Mucosa of stomach (tissue), 1 donor: Measurements from ENCODE around the gene IL34.

Experiments
- H3K27me3 ChIP-seq: one replicate; pipeline ENCODE4 v1.7.0; 2013; ENCODE audit warnings: mild to moderate bottlenecking, low read length; ENCODE audit not compliant: control insufficient read depth, insufficient read depth
- H3K36me3 ChIP-seq: one replicate; pipeline ENCODE4 v1.7.0; 2013; ENCODE audit warnings: low read length; ENCODE audit not compliant: control insufficient read depth, insufficient read depth
- H3K4me1 ChIP-seq: one replicate; pipeline ENCODE4 v1.7.0; 2013; ENCODE audit warnings: mild to moderate bottlenecking, low read length; ENCODE audit not compliant: control insufficient read depth, insufficient read depth
- H3K4me3 ChIP-seq: one replicate; pipeline ENCODE4 v1.7.0; 2013; ENCODE audit warnings: low read length
- H3K9ac ChIP-seq: one replicate; pipeline ENCODE4 v1.7.0; 2013; ENCODE audit warnings: mild to moderate bottlenecking, low read length, moderate library complexity
- H3K9me3 ChIP-seq: one replicate; pipeline ENCODE4 v1.7.0; 2013; ENCODE audit warnings: mild to moderate bottlenecking, low read length, moderate library complexity; ENCODE audit not compliant: control insufficient read depth
- donor health status: Pancreatic carcinoma.

IL34 gene

DNA sequence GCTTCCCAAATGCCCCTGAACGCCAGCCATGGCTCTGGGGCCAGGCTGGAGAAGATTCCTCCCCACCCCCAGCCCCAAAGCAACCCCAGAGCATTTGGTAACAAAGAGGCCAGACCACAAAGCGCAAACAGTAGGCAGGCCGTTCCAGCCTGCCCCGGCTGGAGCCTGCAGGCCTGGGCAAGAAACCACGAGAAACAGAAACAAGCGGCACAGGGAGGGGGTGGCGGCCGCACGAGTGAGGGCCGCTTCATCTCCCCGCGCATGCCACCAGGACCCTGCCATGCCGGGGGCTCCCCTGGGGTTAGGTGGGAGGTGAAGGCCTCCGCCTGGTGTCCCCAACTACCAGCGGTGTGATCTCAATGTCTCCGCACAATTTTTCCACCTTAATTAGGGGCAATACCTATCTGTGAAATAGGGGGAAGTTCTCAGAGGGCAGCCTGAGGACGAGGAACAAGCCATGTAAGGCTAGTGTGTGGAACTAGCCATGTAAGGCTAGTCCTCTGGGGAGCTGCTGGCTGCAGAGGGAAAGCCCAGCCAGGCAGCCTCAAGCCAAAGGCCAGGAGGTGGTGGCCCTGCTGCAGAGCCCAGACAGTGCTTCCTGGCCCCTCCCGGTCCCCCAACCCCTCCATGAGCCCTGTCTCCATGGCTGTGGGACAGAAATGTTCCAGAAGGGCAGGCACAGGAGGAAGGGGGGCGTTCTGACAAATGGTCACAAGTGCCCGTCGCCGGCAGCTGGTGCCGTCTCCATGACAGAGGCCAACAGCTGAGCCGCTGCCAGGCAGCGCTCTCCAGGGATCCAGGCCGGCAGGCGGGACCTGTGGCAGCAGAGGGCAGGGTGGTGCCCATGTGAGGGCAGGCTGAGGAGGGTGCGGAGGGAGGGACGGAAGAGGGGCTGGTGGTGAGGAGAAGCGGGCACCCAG, 54.0 kb downstream of the IL34 start:
- no peaks in the 10 kb centered on the region for H3K27me3 ChIP-seq
- H3K9me3 ChIP-seq, result no peaks in the 10 kb centered on the region
- H3K36me3 ChIP-seq, result no peaks in the 10 kb centered on the region
- no peak overlapping the region for H3K4me3 ChIP-seq
- H3K9ac ChIP-seq, result no peak overlapping the region
- peaks cover 53% of the 10 kb centered on the region for H3K4me1 ChIP-seq

DNA sequence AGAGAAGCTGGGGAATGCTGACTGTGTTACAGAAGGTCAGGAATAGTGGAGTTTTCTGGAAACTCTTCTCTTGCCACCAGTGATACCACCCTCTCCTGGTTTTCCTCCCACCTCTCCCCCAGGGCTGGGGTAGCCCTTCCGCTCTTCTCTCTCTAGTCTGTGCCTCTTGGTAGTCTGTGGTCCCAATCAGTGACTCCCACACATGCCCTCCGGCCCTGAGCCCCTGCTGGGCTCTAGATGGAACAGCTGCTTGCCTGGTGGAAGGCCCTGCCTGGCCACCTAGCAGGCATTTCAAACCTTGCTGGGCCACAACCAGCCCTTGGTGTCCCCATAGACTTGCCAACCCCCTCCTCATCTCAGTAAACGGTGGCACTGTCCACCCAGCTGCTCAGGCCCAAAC, 54.7 kb downstream of the IL34 start:
- Histone ChIP-seq H3K4me3 (no peak overlapping the region), H3K4me1 (peaks cover 46% of the 10 kb centered on the region), H3K9me3 (no peaks in the 10 kb centered on the region), H3K36me3 (no peaks in the 10 kb centered on the region), H3K9ac (no peak overlapping the region), H3K27me3 (no peaks in the 10 kb centered on the region)

DNA sequence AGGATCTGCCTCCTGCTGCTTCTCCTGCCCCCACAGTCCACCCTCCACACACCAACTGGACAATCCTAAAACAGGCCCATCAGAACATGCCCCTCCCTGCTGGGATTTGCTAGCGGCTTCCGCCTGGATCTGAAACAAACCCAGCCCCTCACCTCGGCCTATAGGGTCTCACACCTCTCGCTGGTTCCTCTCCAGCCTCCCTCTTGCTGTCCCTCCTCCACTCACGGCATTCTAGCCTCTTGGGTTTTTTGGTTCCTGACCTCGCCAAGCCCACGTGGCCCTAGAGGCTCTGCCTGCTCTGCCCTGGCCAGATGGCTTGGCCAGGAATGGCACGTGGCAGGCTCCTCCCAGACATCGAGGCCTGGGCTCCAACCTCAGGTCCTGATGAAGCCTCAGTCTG, 55.2 kb downstream of the IL34 start:
- Histone ChIP-seq H3K4me3 (no peak overlapping the region), H3K9ac (no peak overlapping the region), H3K36me3 (no peaks in the 10 kb centered on the region), H3K27me3 (no peaks in the 10 kb centered on the region), H3K4me1 (peaks cover 40% of the 10 kb centered on the region), H3K9me3 (no peaks in the 10 kb centered on the region)

DNA sequence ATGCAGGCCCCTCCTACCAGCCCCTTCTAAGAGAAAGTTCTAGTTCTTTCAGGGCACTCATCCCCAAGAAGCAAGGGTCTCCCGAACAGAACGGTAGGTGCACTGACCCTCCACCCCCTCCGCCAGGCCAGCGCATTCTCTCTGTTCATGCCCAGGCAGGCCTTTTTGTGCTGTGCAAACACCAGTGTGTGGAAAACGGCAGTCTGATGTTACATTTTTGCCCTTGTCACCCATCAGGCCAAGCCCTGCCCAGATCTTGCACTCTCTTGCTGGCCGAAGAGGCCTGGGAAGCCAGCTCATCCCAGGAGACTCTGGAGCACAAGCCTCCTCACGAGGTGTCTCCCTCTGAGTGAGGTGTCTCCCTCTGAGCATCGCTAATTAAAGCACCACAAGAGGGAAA, 55.6 kb downstream of the IL34 start:
- no peak overlapping the region for H3K9ac ChIP-seq
- H3K27me3 ChIP-seq, result no peaks in the 10 kb centered on the region
- H3K4me1 ChIP-seq, result peaks cover 36% of the 10 kb centered on the region
- no peaks in the 10 kb centered on the region for H3K36me3 ChIP-seq
- H3K9me3 ChIP-seq, result no peaks in the 10 kb centered on the region
- H3K4me3 ChIP-seq, result no peak overlapping the region

DNA sequence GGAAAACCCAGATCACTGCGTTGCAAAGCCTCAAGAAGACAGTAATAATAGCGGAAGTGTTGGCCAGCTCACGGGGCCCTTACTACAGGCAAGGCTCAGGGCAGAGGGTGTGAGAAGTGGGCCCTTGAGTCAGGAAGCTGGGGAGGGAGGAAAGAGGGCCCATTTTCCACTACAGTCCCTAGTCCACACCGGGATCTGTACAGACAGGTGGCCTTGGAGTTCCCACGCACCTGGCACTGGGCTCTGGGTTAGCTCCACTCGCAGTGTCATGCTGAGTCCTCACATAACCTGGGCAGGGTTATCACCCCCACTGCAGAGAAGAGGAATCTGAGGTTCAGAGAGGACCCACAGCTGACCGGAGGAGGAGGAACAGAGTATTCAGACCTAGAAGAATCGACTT, 56.3 kb downstream of the IL34 start:
- no peaks in the 10 kb centered on the region for H3K36me3 ChIP-seq
- H3K4me3 ChIP-seq, result no peak overlapping the region
- peaks cover 30% of the 10 kb centered on the region for H3K4me1 ChIP-seq
- no peaks in the 10 kb centered on the region for H3K9me3 ChIP-seq
- no peaks in the 10 kb centered on the region for H3K27me3 ChIP-seq
- no peak overlapping the region for H3K9ac ChIP-seq

DNA sequence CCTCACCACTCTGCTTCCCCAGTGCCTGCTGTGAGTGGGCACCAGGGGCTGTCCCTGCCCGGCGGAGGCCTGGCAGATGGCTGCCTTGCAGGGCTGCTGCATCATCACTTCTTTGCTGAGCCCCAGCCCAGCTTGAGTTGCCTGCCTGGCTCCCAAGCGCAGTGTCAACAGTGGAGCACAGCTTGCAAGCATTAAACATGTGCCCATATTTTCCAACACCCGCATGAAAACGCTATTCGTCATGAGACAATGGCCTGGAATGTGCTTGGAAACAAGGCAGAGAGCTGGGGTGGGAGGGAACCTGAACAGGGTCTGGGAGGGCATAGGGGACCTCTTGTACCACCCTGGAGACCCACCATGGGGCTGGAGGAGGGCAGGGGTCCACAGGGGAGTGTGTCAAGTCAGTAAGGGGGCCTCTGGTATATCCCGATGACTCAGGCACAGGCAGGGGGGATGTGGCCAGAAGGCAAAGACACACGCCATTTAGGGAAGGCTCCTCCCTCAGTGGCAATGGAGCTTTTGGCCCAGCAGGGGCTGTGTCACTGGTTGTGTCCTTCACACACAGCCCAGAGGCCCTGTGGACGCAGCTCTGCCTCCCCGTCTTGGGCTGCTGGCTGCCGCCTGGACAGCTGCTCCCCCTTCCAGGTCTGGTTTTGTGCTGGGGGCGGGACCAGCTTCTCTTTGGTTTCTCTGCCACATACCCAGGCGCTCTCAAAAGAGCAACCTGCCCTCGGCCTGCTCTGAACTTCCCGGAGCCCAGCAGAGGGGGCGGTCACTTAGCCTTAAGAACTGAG, 56.9 kb downstream of the IL34 start:
- H3K36me3 ChIP-seq, result no peaks in the 10 kb centered on the region
- peaks cover 30% of the 10 kb centered on the region for H3K4me1 ChIP-seq
- no peaks in the 10 kb centered on the region for H3K9me3 ChIP-seq
- peak overlapping the region; percentile 25 for H3K9ac ChIP-seq
- no peak overlapping the region for H3K4me3 ChIP-seq
- no peaks in the 10 kb centered on the region for H3K27me3 ChIP-seq

DNA sequence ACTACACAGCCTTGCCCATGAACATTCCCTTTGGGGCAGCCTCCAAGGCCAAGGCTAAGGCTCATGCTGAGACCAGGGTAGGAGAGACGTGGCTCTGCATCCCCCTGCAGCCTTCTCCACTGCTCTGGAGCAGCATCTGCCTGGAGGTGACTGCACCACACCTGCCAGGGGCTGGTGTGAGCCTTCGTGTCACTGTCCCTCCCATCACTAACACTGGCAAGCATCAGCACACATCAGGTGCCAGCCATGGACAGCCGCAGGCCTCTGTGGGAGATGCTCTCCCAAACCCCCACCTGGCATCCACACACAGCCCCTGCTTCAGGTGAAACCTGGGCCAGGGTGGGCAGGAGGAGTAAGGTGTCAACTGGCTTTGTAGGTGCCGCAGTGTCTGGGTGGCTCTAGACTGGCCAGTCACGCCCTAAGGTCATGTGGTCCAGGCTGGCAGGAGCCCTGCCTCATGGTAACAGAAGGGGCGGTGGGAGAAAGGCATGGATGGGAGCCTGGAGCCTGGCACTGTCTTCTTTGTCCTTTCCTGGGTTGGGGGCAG, 57.5 kb downstream of the IL34 start:
- no peaks in the 10 kb centered on the region for H3K36me3 ChIP-seq
- no peak overlapping the region for H3K4me3 ChIP-seq
- peak overlapping the region; percentile 25 for H3K9ac ChIP-seq
- H3K4me1 ChIP-seq, result peaks cover 30% of the 10 kb centered on the region
- no peaks in the 10 kb centered on the region for H3K9me3 ChIP-seq
- H3K27me3 ChIP-seq, result no peaks in the 10 kb centered on the region

DNA sequence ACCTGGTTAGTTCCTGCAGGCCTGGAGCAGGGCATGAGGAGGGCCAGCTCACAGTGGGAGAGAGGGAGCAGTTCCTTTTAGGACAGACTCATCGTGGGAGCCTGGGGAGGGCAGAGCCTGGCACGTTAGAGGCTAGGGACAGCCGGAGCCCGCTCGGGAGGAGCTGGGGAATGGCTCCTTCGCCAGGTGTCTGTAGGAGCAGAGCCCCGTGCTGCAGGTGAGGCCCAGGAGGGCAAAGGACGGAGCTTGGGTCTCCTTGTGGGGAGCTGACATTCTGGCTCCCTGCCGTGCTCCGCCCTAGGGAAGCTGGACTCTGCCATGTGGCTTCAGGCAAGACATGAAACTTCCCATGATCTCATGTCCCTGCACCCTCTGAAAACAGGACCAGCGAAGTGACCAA, 58.2 kb downstream of the IL34 start:
- H3K9ac ChIP-seq, result no peak overlapping the region
- H3K4me1 ChIP-seq, result peaks cover 30% of the 10 kb centered on the region
- H3K36me3 ChIP-seq, result no peaks in the 10 kb centered on the region
- no peaks in the 10 kb centered on the region for H3K27me3 ChIP-seq
- no peaks in the 10 kb centered on the region for H3K9me3 ChIP-seq
- no peak overlapping the region for H3K4me3 ChIP-seq

DNA sequence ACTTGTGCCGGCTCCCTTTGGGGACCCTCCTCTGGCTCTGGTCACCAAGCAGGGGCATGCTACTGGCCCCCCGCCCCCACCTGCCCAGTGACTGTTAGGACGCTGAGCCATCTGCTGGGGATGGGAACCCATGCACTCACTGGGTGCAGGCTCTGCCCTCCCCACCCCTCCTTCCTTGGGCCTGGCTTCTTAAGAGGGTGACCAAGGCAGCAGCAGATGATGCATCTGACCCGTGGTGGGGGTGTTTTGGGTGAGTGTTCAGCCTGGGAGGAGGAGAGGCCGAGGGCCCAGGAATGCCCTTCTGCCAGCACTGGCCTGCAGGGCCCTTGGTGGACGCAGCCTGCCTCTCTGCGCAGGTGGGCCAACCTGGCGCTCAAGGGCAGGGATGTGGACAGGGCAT, 58.7 kb downstream of the IL34 start:
- Histone ChIP-seq H3K27me3 (no peaks in the 10 kb centered on the region), H3K4me1 (peaks cover 28% of the 10 kb centered on the region), H3K9ac (no peak overlapping the region), H3K36me3 (no peaks in the 10 kb centered on the region), H3K9me3 (no peaks in the 10 kb centered on the region), H3K4me3 (no peak overlapping the region)

DNA sequence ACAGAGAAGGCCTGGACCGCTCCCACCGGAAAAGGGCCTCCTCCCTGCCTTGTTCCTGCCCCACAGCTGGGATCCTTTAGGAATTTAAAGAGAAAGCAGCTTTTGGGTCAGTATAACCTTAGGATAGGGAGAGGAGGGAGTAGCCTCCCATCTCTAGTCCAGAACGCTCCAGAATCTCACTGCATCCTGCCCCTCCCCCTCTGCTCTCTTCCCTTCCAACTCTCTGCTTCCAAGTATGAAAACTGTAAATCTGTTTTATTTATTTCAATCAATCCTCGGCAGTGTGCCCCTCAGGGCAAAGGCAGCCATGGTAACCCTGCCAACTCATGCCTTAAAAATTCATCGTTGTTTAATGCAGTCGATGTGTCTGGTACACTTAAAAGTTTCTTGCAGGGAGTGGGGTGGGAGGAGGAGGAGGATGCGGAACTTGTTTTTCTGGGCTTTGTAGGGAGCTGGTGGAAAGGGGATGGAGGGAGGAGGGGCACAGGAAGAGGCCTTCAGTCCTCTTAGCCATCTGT, 60.6 kb downstream of the IL34 start:
- Histone ChIP-seq H3K9me3 (no peaks in the 10 kb centered on the region), H3K4me3 (no peak overlapping the region), H3K9ac (no peak overlapping the region), H3K27me3 (no peaks in the 10 kb centered on the region), H3K4me1 (peaks cover 25% of the 10 kb centered on the region), H3K36me3 (no peaks in the 10 kb centered on the region)

DNA sequence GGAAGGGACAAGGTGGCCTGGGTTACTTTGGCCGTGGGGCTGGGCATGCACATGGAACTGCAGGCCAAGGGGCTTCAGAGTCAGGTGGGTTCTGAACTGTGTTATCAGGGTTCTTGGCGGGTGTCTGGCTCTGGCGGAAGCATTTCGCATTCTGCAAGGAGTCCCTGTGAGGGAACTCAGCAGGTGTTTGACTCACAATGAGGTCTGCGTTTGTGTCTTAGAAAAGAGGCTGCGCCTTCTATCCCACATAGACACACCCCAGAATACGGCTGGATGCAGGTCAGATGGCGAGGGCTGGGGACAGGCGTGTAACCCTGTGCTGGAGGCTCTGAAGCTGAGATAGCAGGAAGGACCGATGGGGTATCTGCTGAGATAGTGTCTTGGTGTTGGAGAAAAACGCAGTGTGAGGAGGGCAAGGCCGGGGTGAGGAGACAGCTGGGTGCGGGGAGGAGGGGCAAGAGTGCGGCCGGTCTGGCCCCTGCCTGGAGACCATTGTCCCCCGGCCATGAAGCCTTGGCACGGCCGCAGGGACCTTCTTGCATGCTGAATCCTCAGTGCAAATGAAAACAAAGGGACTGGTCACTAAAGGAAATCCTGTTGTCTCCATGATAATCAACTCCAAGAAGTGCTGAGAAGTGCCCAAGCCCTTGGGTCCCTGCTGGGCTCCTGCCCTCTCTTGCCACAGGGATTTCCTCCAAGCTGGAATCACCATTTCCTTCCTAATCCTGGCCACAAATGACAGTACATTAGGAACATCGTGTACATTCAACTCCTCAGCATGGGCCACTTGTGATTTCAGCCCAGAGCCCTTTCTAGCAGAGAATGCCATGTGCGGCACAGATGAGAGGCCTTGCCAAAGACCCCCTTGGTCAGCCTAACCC, 62.2 kb downstream of the IL34 start:
- H3K4me1 ChIP-seq, result peaks cover 13% of the 10 kb centered on the region
- no peaks in the 10 kb centered on the region for H3K36me3 ChIP-seq

More for the DNA sequence above, 62.2 kb downstream of the IL34 start:
- H3K9me3 ChIP-seq, result no peaks in the 10 kb centered on the region
- no peak overlapping the region for H3K4me3 ChIP-seq
- H3K9ac ChIP-seq, result no peak overlapping the region
- no peaks in the 10 kb centered on the region for H3K27me3 ChIP-seq
